ENCODE data around the gene SLCO2A1. TPM values are rescaled to one million over a fixed set of nuclear protein-coding genes. Genes with fewer than 3 reads are reported as not detected.

SLCO2A1 gene
- total and polyA plus RNA-seq, 2 of the 4 experiments (the other 2 are of a cell fraction), result under 0.01 to 1.5 TPM

GRCh38 chr3:134007819-134008218, 21.9 kb downstream of the SLCO2A1 start:
- peak overlapping the region; percentile 40 for H2BK5ac ChIP-seq (ENCODE audit: low read depth, low read length, poor library complexity, severe bottlenecking)
- H2BK20ac ChIP-seq (ENCODE audit: low read depth, low read length), result peak overlapping the region; percentile 86
- no peak overlapping the region; the same call in 1 of the 2 replicates for H4K5ac ChIP-seq (ENCODE audit: low read depth, low read length)
- peak overlapping the region; percentile 31; the same call in 1 of the 2 replicates for H2AK5ac ChIP-seq (ENCODE audit: low read depth, low read length)
- H3K36me3 ChIP-seq (ENCODE audit: control insufficient read depth, insufficient read depth, low read length), result no peaks in the 10 kb centered on the region
- no peak for DNase-seq
- peak overlapping the region; percentile 84 for H2BK120ac ChIP-seq (ENCODE audit: low read depth, low read length)
- H3K18ac ChIP-seq (ENCODE audit: low read depth, low read length), result no peak overlapping the region; the same call in 1 of the 2 replicates
- TF ChIP-seq RCOR1 (IDR thresholded peaks at IDR 0.05; ENCODE audit: insufficient replicate concordance, low read length) (no peak), RAD21 (IDR thresholded peaks at IDR 0.05; ENCODE audit: low read length) (no peak), MAZ (IDR thresholded peaks at IDR 0.05; ENCODE audit: borderline replicate concordance, low read depth, low read length) (no peak), SMC3 (IDR thresholded peaks at IDR 0.05; ENCODE audit: low read depth, low read length) (no peak), BHLHE40 (IDR thresholded peaks at IDR 0.05; ENCODE audit: low read depth, low read length) (no peak), MAFK (IDR thresholded peaks at IDR 0.05; ENCODE audit: low read depth, low read length) (no peak), USF2 (IDR thresholded peaks at IDR 0.05; ENCODE audit: low read depth, low read length) (no peak), NFE2L2 (IDR thresholded peaks at IDR 0.05; ENCODE audit: low read depth, low read length) (no peak), ELK1 (IDR thresholded peaks at IDR 0.05; ENCODE audit: borderline replicate concordance, low read depth, low read length) (no peak), RFX5 (IDR thresholded peaks at IDR 0.05; ENCODE audit: low read depth, low read length) (no peak), FOS (IDR thresholded peaks at IDR 0.05; ENCODE audit: low read depth, low read length) (no peak), CEBPB (IDR thresholded peaks at IDR 0.05; ENCODE audit: low read depth, low read length) (no peak), POLR2A (IDR thresholded peaks at IDR 0.05; ENCODE audit: low read depth, low read length) (no peak), MXI1 (IDR thresholded peaks at IDR 0.05; ENCODE audit: borderline replicate concordance, low read depth, low read length) (no peak)
- CTCF ChIA-PET, result no interaction called here
- H3K4me2 ChIP-seq (ENCODE audit: low read depth, low read length), result no peak overlapping the region
- no peak overlapping the region for H3K23ac ChIP-seq (ENCODE audit: low read depth, low read length)
- H4K20me1 ChIP-seq (ENCODE audit: insufficient read depth, low read length), result no peaks in the 10 kb centered on the region
- H3K4me3 ChIP-seq (ENCODE audit: insufficient read depth, low read depth, low read length), result no peak overlapping the region
- peaks cover 3% of the 10 kb centered on the region; the same call in 1 of the 2 replicates for H3K9me3 ChIP-seq (ENCODE audit: control insufficient read depth, insufficient read depth, low read length)
- no peaks in the 10 kb centered on the region for H3K27me3 ChIP-seq (ENCODE audit: control insufficient read depth, insufficient read depth, low read length)
- no peak for ATAC-seq (ENCODE audit: low read depth)
- H4K91ac ChIP-seq (ENCODE audit: insufficient read depth, low read depth, low read length), result peak overlapping the region; percentile 43; the same call in 1 of the 2 replicates
- H3K14ac ChIP-seq (replicated peaks; ENCODE audit: low read depth, low read length), result 0 out of 2 replicates have a peak overlapping the region, but pooled peaks have one; percentile 24
- no CpG with 5 or more reads among the region's 3 CpGs for WGBS, 2 experiments (ENCODE audit: extremely low coverage in 2 of 2, insufficient read length in 1 of 2)
- H3K9ac ChIP-seq (ENCODE audit: low read depth, low read length), result no peak overlapping the region
- no peak overlapping the region for H3K56ac ChIP-seq (ENCODE audit: extremely low read depth, insufficient read depth, low read length)
- no TSS peak for BruUV-seq (replicated peaks)
- peak overlapping the region; percentile 24; the same call in 2 of the 3 replicates for H2BK15ac ChIP-seq (ENCODE audit: low read depth, low read length)
- H3K9me1 ChIP-seq (ENCODE audit: insufficient read depth, low read length), result peaks cover 12% of the 10 kb centered on the region
- peaks cover 3% of the 10 kb centered on the region for H3K4me1 ChIP-seq (ENCODE audit: control insufficient read depth, insufficient read depth, low read length)
- peak overlapping the region in 1 of 2 experiments; percentile 44; a peak in 1 of 4 replicates for H4K8ac ChIP-seq (ENCODE audit: low read depth in 2 of 2, low read length in 2 of 2)
- dilution Hi-C loops (cut with HindIII; ENCODE audit: low sequenced_read_pairs, unreplicated experiment), result no loop called here
- POLR2A ChIA-PET (ENCODE audit: unreplicated experiment), result no interaction called here
- no peak overlapping the region for H3K27ac ChIP-seq (ENCODE audit: insufficient read depth, low read length)
- no peak overlapping the region for H2AK9ac ChIP-seq (replicated peaks; ENCODE audit: low read depth, low read length, poor library complexity)
- H2AFZ ChIP-seq (replicated peaks; ENCODE audit: low read length, poor library complexity), result no peak overlapping the region
- H3K79me1 ChIP-seq (ENCODE audit: low read depth in 1 of 2, low read length in 2 of 2), result no peaks in the 10 kb centered on the region
- in situ Hi-C loops (cut with MboI; ENCODE audit: low sequenced_read_pairs), result no loop called here
- H3K4ac ChIP-seq (ENCODE audit: low read depth, low read length), result peak overlapping the region; percentile 64; the same call in 1 of the 2 replicates
- intact Hi-C loops (cut with micrococcal nuclease), result no loop called here
